GM18873 (cell line): ENCODE measurements around the gene ALK.

Experiments used
- ATAC-seq: cut with Tn5 transposase; IDR thresholded peaks from one replicate; pipeline ENCODE4 v1.9.1; 2021; ENCODE audit warnings: mild to moderate bottlenecking, moderate library complexity, moderate number of reproducible peaks; ENCODE audit not compliant: unreplicated experiment, low FRiP score

The ALK gene

GRCh38 chr2:29479401-29479800, 442.0 kb downstream of the ALK start:
- ATAC-seq = no peak

GRCh38 chr2:29478641-29479040, 442.7 kb downstream of the ALK start:
- ATAC-seq = no peak

- ATAC-seq = no peak
These were observed 444.2 kb downstream of the ALK start for GRCh38 chr2:29477186-29477585.

- ATAC-seq = no peak
These were observed 445.9 kb downstream of the ALK start for GRCh38 chr2:29475499-29475898.

- no peak for ATAC-seq
These were observed 451.4 kb downstream of the ALK start for GRCh38 chr2:29469961-29470360.

- ATAC-seq = no peak
These were observed 451.9 kb downstream of the ALK start for GRCh38 chr2:29469516-29469915.

GRCh38 chr2:29463181-29463900, 458.0 kb downstream of the ALK start:
- no peak for ATAC-seq

GRCh38 chr2:29462293-29462692, 459.1 kb downstream of the ALK start:
- ATAC-seq = no peak

GRCh38 chr2:29460190-29460589, 461.2 kb downstream of the ALK start:
- ATAC-seq = no peak

- no peak for ATAC-seq
These were observed 461.8 kb downstream of the ALK start for GRCh38 chr2:29459445-29460179.

GRCh38 chr2:29456429-29456828, 465.0 kb downstream of the ALK start:
- ATAC-seq = no peak

- no peak for ATAC-seq
These were observed 466.1 kb downstream of the ALK start for GRCh38 chr2:29455200-29455860.

GRCh38 chr2:29452036-29452435, 469.4 kb downstream of the ALK start:
- ATAC-seq = no peak

- no peak for ATAC-seq
These were observed 470.7 kb downstream of the ALK start for GRCh38 chr2:29450596-29451222.

- no peak for ATAC-seq
These were observed 471.9 kb downstream of the ALK start for GRCh38 chr2:29449499-29449898.

GRCh38 chr2:29448096-29448688, 473.2 kb downstream of the ALK start:
- no peak for ATAC-seq

- no peak for ATAC-seq
These were observed 473.9 kb downstream of the ALK start for GRCh38 chr2:29447513-29447912.

- no peak for ATAC-seq
These were observed 474.5 kb downstream of the ALK start for GRCh38 chr2:29446847-29447246.

- ATAC-seq = no peak
These were observed 477.2 kb downstream of the ALK start for GRCh38 chr2:29444150-29444549.

GRCh38 chr2:29443627-29444026, 477.8 kb downstream of the ALK start:
- no peak for ATAC-seq

- no peak for ATAC-seq
These were observed 478.2 kb downstream of the ALK start for GRCh38 chr2:29443151-29443550.
